NCI-H774 (cell line): Measurements from ENCODE around the gene DEAF1.
"Not testable (repeated sequence)": the region's sequence is repeated elsewhere in the genome, so short reads cannot be mapped to it uniquely, and the experiment has no call there.

Experiments used
- DNase-seq: peaks from one replicate; lab custom pipeline; 2025; lab: John Stamatoyannopoulos, UW

Gene DEAF1

GRCh38 chr11:679271-680207 is 15.5 kb downstream of the DEAF1 start:
- DNase-seq, result no peak

GRCh38 chr11:678297-678696 is 16.7 kb downstream of the DEAF1 start:
- no peak for DNase-seq

DNA sequence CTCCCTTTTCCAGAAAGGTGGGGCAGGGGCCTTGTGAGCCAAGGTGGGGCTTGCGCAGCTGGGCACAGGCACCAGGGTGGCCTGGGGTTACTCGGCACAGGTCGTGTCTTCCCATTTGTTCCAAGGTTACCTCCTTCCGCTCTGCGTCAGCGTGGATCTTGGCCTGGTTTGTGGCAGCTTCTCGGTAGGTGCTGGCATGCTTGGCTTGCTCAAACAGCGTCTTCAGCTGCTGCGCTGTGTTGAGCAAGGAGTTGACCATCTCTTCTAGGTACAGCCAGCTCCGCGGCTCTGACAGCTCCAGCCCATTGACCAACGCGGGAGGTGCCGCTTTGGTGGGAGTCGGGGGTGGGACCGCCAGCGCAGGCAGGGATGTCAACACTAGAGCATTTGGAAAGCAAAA is 20.6 kb downstream of the DEAF1 start:
- DNase-seq, result no peak

DNA sequence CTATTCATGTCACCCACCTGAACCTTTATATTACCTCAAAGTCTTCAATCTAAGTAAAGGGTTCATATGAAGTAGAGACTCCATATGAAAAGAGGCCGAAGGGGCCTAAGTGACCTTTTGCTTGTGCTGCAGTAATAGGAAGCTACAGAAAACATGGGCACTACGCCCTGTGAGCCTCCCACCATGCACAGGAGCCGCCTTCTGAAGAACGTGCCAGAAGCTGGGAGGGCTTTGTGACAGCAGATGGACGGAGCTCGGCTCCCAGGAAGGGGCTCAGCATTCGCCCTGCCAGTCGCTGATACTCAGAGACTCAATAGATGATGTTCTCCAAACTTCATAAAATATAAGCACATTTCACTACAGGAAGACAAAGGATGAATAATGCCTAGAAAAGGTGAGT is 21.2 kb downstream of the DEAF1 start:
- no peak for DNase-seq

GRCh38 chr11:665704-666281 is 29.2 kb downstream of the DEAF1 start:
- no peak for DNase-seq

DNA sequence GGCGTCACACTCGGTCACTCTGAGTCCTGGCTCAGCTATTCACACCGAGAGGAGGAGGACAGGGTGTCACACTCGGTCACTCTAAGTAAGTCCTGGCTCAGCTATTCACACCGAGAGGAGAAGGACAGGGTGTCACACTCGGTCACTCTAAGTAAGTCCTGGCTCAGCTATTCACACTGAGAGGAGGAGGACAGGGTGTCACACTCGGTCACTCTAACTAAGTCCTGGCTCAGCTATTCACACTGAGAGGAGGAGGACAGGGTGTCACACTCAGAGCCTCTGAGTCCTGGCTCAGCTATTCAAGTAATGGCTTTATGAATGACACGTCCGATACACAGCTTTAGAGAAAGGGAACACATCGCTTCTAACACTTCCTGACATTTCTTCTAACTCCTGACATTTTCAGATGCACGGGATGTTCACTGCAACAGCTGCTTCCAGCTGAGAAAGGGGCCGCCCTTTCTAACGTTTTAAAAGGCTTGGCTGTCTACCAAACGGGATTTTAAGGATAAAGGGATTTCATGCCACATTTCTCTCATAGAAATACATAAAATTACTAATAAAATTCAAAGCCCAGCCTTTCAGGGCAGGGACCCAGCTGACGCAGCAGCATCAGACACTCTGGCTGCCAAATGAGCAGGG is 29.8 kb downstream of the DEAF1 start:
- DNase-seq, result no peak

- DNase-seq, result no peak
Measured at GRCh38 chr11:662689-663274, 32.2 kb downstream of the DEAF1 start.

DNA sequence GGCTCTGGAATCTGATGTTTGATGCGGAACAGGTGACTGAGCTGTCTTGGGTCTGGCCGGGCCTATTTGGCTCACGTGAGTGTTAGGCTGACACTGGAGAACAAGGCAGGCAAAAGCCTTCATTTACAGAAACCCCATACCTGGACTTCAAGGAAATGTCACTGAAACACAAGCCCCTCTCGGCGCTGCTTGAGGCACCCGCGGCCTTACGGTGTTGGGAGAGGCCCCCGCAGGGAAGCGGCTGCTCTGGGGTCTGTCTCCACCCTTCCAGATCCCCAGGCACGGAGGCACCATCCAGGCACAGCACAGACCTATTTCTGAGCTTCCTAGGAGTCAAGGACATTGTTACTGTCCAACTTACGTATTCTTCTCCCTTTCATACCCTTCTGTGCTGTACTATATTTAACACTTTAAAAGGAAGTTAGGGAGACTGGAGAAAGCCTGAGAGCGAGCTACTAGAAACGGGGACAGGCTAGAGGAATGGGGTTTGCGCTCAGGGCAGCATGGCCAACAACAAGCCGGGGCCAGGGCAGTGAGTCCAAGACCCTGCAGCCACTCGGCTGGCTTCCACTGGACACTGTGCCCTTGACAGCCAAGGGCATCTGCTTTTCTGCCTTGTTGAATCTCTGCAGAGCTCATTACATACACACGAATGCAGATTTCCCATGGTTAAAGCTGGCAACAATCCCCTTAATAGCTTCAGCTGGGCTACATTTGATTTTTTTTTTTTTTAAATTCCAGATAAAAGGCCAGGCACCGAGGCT is 34.2 kb downstream of the DEAF1 start:
- no peak for DNase-seq

GRCh38 chr11:660281-660680 is 34.7 kb downstream of the DEAF1 start:
- no peak for DNase-seq

- no peak for DNase-seq
Measured at GRCh38 chr11:659532-660085, 35.4 kb downstream of the DEAF1 start.

- no peak for DNase-seq
Measured at GRCh38 chr11:657691-658126, 37.3 kb downstream of the DEAF1 start.

- no peak for DNase-seq
Measured at GRCh38 chr11:656866-657265, 38.2 kb downstream of the DEAF1 start.

- no peak for DNase-seq
Measured at GRCh38 chr11:656426-656825, 38.6 kb downstream of the DEAF1 start.

- no peak for DNase-seq
Measured at GRCh38 chr11:655036-655726, 39.8 kb downstream of the DEAF1 start.

- DNase-seq, result not testable (repeated sequence)
Measured at GRCh38 chr11:654444-654843, 40.6 kb downstream of the DEAF1 start.

GRCh38 chr11:653837-654236 is 41.2 kb downstream of the DEAF1 start:
- DNase-seq, result no peak

- not testable (repeated sequence) for DNase-seq
Measured at GRCh38 chr11:653136-653535, 41.9 kb downstream of the DEAF1 start.

DNA sequence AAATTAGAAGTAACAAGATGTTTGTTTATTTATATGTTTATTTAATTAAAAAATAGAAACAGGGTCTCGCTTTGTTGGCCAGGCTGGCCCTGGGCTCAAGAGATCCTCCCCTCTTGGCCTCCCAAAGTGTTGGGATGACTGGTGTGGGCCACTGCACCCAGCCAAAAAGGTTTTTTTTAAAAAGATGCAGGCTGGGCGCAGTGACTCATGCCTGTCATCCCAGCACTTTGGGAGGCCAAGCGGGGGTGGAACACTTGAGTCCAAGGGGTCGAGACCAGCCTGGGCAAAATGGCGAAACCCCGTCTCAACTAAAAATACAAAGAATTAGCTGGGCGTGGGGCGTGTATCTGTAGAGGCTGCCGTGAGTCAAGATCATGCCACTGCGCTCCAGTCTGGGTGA is 44.5 kb downstream of the DEAF1 start:
- DNase-seq, result no peak

DNA sequence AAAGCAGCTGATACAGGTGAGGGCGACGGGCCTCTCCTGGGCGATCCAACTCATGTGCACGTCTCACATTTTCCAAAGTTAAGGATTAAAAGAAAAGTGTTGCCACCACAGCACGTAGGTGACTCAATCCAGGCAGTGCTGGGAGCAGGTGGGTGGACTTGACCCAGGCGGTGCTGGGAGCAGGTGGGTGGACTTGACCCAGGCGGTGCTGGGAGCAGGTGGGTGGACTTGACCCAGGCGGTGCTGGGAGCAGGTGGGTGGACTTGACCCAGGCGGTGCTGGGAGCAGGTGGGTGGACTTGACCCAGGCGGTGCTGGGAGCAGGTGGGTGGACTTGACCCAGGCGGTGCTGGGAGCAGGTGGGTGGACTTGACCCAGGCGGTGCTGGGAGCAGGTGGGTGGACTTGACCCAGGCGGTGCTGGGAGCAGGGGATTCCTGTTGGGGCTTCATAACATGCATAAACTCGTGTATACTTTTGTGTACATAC is 47.3 kb downstream of the DEAF1 start:
- not testable (repeated sequence) for DNase-seq

DNA sequence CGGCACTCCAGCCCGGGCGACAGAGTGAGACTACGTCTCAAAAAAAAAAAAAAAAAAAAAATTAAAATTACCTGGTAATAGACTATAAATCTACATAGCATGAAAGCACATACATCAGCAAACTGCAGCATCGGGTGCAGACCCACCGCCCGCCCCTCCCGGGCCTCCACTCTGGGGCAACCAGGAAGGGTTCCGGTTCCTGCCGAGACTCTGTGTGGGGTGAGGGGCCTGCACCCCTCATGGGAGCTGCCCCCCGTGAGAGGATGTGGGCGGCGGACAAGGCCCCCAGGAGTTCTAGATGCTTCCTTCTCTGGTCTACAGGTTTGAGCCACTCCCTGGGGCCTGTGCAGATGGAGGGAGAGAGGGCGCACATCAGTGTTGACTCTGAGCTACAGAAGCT is 48.8 kb downstream of the DEAF1 start:
- DNase-seq, result no peak

GRCh38 chr11:645536-645935 is 49.5 kb downstream of the DEAF1 start:
- DNase-seq, result no peak
